ENCODE data around the gene RGS3.

The RGS3 gene

DNA sequence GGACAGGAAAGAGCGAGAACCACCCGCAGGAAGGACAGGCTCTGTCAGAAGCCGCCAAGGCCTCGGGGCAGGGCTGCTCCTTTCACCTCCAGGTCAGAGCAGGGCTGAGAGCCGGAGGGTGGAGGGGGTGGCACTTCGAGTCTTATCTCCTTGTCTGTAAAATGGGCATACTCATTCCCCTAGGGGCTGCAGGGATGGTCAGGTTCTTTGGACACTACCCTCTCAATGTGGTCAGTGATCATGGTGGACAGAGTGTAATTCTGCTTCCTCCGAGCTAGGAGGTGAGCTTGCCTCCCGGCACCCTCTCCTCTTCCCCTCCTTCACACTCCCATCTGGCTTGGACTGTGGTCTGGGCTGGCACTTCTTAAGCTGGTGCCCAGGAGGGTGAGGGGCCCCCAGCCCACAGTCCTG, 39.6 kb downstream of the RGS3 start:
- no peak overlapping the region for H2AFZ ChIP-seq (ENCODE audit: low read length)
- no peaks in the 10 kb centered on the region for H4K20me1 ChIP-seq (ENCODE audit: insufficient read depth, low read length)
- no peaks in the 10 kb centered on the region for H3K36me3 ChIP-seq (ENCODE audit: insufficient read depth, low read length)
- H3K27ac ChIP-seq (ENCODE audit: low read depth, low read length, poor library complexity, severe bottlenecking) = no peak overlapping the region
- TF ChIP-seq CTCF (IDR thresholded peaks at IDR 0.05; ENCODE audit: low read length) (no peak), EZH2 (IDR thresholded peaks at IDR 0.05; ENCODE audit: borderline replicate concordance, low read length) (no peak)
- no peaks in the 10 kb centered on the region for H3F3A ChIP-seq (ENCODE audit: insufficient read depth, low read length)
- no peak overlapping the region for H3K4me3 ChIP-seq (ENCODE audit: low read depth, low read length, poor library complexity, severe bottlenecking)
- H3K9ac ChIP-seq (ENCODE audit: low read length) = no peak overlapping the region
- H3K4me1 ChIP-seq (ENCODE audit: insufficient read depth, low read length, severe bottlenecking) = no peaks in the 10 kb centered on the region
- H3K4me2 ChIP-seq (ENCODE audit: low read length) = no peak overlapping the region
- H3K9me3 ChIP-seq (ENCODE audit: low read length) = no peaks in the 10 kb centered on the region
- no peaks in the 10 kb centered on the region for H3K79me2 ChIP-seq (ENCODE audit: insufficient read depth, low read length)
- H3K27me3 ChIP-seq (ENCODE audit: insufficient read depth, low read length) = no peaks in the 10 kb centered on the region
- H3K9me2 ChIP-seq (ENCODE audit: low read depth, low read length) = no peaks in the 10 kb centered on the region

- no peaks in the 10 kb centered on the region for H4K20me1 ChIP-seq (ENCODE audit: insufficient read depth, low read length)
- no peaks in the 10 kb centered on the region for H3K9me3 ChIP-seq (ENCODE audit: low read length)
- no peaks in the 10 kb centered on the region for H3K36me3 ChIP-seq (ENCODE audit: insufficient read depth, low read length)
- H3K9ac ChIP-seq (ENCODE audit: low read length) = no peak overlapping the region
- H3K27me3 ChIP-seq (ENCODE audit: insufficient read depth, low read length) = no peaks in the 10 kb centered on the region
- H2AFZ ChIP-seq (ENCODE audit: low read length) = no peak overlapping the region
- no peaks in the 10 kb centered on the region for H3K9me2 ChIP-seq (ENCODE audit: low read depth, low read length)
- H3K79me2 ChIP-seq (ENCODE audit: insufficient read depth, low read length) = no peaks in the 10 kb centered on the region
- TF ChIP-seq CTCF (IDR thresholded peaks at IDR 0.05; ENCODE audit: low read length) (no peak), EZH2 (IDR thresholded peaks at IDR 0.05; ENCODE audit: borderline replicate concordance, low read length) (no peak)
- H3K27ac ChIP-seq (ENCODE audit: low read depth, low read length, poor library complexity, severe bottlenecking) = no peak overlapping the region
- H3K4me1 ChIP-seq (ENCODE audit: insufficient read depth, low read length, severe bottlenecking) = no peaks in the 10 kb centered on the region
- no peak overlapping the region for H3K4me2 ChIP-seq (ENCODE audit: low read length)
- H3K4me3 ChIP-seq (ENCODE audit: low read depth, low read length, poor library complexity, severe bottlenecking) = no peak overlapping the region
- H3F3A ChIP-seq (ENCODE audit: insufficient read depth, low read length) = no peaks in the 10 kb centered on the region
Observed at GRCh38 chr9:113503613-113504211, 40.2 kb downstream of the RGS3 start.

- H3K27me3 ChIP-seq (ENCODE audit: insufficient read depth, low read length) = 0 out of 2 replicates have a peak, but pooled peaks cover 5% of the 10 kb centered on the region
Observed at GRCh38 chr9:113504725-113505590, 41.4 kb downstream of the RGS3 start.

More at GRCh38 chr9:113504725-113505590, 41.4 kb downstream of the RGS3 start:
- Histone ChIP-seq H3K27ac (ENCODE audit: low read depth, low read length, poor library complexity, severe bottlenecking) (no peak overlapping the region), H3K79me2 (ENCODE audit: insufficient read depth, low read length) (no peaks in the 10 kb centered on the region), H4K20me1 (ENCODE audit: insufficient read depth, low read length) (no peaks in the 10 kb centered on the region), H3K4me1 (ENCODE audit: insufficient read depth, low read length, severe bottlenecking) (no peaks in the 10 kb centered on the region), H3K9me2 (ENCODE audit: low read depth, low read length) (no peaks in the 10 kb centered on the region), H2AFZ (ENCODE audit: low read length) (no peak overlapping the region), H3K9ac (ENCODE audit: low read length) (no peak overlapping the region), H3F3A (ENCODE audit: insufficient read depth, low read length) (no peaks in the 10 kb centered on the region), H3K36me3 (ENCODE audit: insufficient read depth, low read length) (no peaks in the 10 kb centered on the region), H3K9me3 (ENCODE audit: low read length) (no peaks in the 10 kb centered on the region), H3K4me2 (ENCODE audit: low read length) (no peak overlapping the region), H3K4me3 (ENCODE audit: low read depth, low read length, poor library complexity, severe bottlenecking) (no peak overlapping the region)
- TF ChIP-seq CTCF (IDR thresholded peaks at IDR 0.05; ENCODE audit: low read length) = no peak
- TF ChIP-seq EZH2 (IDR thresholded peaks at IDR 0.05; ENCODE audit: borderline replicate concordance, low read length) = no peak
